GM12873 (cell line): ENCODE results near the gene RNLS.

Experiments
- TF ChIP-seq, protein P1 (sequence below): IDR thresholded peaks from 2 replicates; pipeline ENCODE4 v1.5.1; 2012; ENCODE audit warnings: low read depth, mild to moderate bottlenecking, moderate library complexity, low read length, control low read depth; ENCODE audit not compliant: insufficient read depth; ENCODE audit errors: missing control alignments

RNLS gene

DNA sequence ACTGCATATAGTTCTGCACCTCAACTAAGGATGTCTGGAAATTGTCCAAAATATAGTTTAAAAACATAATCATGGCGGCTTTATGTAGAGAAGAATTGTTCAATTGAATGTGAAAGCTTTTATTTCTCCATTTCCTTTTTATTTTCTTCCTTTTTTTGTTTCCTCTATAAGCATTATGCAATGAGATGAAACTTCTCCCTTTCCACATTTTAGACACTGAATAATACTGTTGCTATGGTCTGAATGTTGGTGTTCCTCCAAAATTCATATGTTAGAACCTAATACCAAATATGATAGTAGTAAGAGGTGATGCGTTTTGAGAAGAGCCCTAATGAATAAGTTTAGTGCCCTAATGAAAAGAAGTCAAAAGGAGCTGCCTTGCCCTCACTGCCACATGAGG, 175.0 kb downstream of the RNLS start:
- TF ChIP-seq, protein P1, sequence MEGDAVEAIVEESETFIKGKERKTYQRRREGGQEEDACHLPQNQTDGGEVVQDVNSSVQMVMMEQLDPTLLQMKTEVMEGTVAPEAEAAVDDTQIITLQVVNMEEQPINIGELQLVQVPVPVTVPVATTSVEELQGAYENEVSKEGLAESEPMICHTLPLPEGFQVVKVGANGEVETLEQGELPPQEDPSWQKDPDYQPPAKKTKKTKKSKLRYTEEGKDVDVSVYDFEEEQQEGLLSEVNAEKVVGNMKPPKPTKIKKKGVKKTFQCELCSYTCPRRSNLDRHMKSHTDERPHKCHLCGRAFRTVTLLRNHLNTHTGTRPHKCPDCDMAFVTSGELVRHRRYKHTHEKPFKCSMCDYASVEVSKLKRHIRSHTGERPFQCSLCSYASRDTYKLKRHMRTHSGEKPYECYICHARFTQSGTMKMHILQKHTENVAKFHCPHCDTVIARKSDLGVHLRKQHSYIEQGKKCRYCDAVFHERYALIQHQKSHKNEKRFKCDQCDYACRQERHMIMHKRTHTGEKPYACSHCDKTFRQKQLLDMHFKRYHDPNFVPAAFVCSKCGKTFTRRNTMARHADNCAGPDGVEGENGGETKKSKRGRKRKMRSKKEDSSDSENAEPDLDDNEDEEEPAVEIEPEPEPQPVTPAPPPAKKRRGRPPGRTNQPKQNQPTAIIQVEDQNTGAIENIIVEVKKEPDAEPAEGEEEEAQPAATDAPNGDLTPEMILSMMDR = no peak

DNA sequence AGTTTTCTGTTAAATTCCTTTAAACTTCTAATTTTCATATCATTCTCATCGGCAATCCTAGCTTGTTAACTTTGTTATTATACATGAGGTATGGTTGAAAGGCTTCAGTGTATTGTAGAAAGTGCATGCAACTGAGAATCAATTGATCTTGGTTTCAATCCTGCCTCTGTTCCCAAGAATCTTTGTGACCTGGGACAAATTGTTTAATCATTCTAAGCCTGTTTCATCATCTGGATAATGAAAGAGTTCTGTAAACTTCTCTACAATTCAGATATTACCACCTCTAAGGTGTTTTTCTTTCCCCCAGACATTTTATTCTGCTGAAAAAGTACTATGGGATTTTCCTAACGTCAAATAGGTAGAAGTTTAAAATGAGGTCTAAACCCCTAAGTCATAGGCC, 179.0 kb downstream of the RNLS start:
- TF ChIP-seq, protein P1 = no peak

DNA sequence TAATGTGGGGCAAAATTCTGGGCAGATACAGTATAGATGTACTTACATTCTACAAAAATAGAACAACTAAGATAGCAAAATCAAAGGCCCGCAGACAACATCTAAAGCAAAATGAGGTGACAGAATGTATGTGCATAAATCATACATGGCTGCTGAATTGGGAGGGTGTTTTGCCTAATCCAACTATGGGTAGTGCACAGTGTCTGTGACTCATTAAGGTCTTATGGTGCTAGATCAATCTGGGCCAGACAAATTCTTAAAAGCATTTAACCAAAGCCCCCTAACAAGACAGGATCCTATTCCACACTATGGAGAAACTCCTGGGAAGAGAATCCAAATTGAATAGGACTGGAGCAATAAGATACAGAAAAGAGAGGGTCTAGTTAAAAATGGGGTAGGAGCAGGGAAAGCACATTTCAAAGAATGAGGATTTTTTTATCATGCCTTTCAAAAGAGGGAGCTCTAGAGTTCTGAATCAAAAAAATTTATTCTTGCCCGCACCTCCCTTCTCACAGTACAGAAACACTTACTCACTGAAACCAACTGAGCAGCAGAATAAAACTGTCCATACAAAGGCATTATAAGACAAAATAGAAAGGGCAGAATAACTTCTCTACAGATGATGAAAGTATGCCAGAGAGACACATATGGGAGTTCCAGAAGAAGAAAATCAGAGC, 181.3 kb downstream of the RNLS start:
- TF ChIP-seq, protein P1 = no peak

DNA sequence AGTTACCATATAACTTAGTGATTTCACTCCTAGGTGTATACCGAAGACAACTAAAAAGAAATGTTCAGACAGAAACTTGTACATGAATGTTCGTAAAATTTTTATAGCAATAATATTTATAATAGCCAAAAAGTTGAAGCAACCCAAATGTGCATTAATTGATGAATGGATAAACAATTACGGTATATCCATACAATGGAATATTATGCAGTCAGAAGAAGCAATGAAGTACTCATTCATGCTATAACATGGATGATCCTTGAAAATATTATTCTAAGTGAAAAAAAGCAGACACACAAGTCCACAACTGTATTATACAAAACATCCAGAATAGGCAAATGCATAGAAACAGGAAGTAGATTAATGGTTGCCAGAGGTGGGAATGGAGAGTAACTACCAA, 183.9 kb downstream of the RNLS start:
- TF ChIP-seq, protein P1 = no peak

DNA sequence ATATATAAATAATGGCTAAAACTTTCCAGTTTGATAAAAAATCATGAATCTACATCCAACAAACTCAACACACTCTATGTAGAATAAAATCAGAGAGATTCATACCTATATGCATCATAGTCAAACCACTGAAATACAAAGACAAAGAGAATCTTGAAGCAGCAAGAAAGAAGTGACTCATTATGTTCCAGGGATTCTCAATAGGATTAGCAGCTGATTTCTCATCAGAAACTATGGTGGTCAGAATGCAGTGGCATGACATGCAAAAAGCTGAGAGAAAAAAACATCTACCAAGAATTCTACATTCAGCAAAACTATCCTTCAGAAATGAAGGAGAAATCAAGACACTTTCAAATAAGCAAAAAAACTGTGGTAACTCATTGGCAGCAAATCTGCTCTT, 187.4 kb downstream of the RNLS start:
- TF ChIP-seq, protein P1 = no peak

DNA sequence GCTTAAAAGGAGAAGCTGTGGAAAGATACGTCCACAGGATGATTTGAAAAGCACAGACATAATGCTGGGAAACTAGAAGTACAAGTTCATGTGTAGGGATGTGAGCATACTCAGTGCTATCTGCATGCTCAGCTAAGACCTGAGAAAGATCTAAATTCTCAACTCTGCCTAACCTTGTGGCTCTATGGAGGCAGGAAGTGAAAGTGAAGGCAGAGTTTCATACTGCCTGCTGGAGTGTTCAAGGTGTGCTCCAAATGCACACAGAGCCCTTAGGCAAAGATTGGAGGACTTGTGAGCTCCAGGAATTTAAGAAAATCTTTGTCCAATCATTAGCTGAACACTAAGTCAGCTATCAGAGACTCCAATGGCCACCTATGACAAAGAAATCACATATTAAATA, 190.9 kb downstream of the RNLS start:
- TF ChIP-seq, protein P1 = no peak

DNA sequence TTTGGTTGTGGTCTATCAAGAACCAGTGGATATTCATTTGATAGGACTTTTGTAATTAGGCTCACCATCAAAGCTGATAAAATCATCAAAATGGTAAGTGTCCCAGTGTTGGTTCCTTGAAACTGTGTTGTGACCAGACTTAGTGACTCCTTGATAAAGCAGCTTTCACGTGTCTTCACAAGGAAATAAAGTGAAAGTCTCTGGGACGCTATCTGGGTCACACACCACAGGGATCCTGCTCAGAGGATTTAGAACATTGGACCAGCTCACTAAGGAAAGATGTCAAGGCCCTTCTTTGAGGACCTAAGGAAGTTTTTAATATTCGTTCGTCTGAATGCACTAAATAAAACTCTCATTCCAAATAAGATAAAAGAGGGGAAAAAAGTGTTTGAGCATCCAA, 193.1 kb downstream of the RNLS start:
- TF ChIP-seq, protein P1 = no peak
